K562 (cell line): Measurements from ENCODE around the gene RSBN1L. TPM values are rescaled to one million over a fixed set of nuclear protein-coding genes. Genes with fewer than 3 reads are reported as not detected.

Experiments used
- ARNT ChIP-seq, 2 experiments: fragments of 450-650 bp; IDR thresholded peaks; 2 replicates each; pipeline ENCODE4 v1.6.1; 2016; ENCODE audit warnings: mild to moderate bottlenecking in 1 of 2
- DACH1 ChIP-seq: fragments of 450-650 bp; IDR thresholded peaks from 2 replicates; pipeline ENCODE4 v1.6.1; 2018; ENCODE audit not compliant: partially characterized antibody
- FOXK2 ChIP-seq, 2 experiments: fragments of 450-650 bp; IDR thresholded peaks in 1 of 2; conservative IDR thresholded peaks in 1 of 2; 2 replicates each; pipeline ENCODE4 v1.6.1; 2016; ENCODE audit warnings: low read depth in 2 of 2, mild to moderate bottlenecking in 1 of 2
- HDAC6 ChIP-seq: IDR thresholded peaks from 2 replicates; pipeline ENCODE4 v1.6.1; 2012; ENCODE audit warnings: low read depth, mild to moderate bottlenecking, control low read depth, inconsistent platforms, low read length, moderate library complexity
- HDAC8 ChIP-seq: fragments of 450-650 bp; IDR thresholded peaks from 2 replicates; pipeline ENCODE4 v1.6.1; 2016; ENCODE audit warnings: mild to moderate bottlenecking, missing genetic modification characterization, moderate library complexity, missing compliant biosample characterization
- HIVEP1 ChIP-seq: fragments of 250-450 bp; sonication (Bioruptor Pico); IDR thresholded peaks from 2 replicates; pipeline ENCODE4 v1.4.0; 2020; ENCODE audit warnings: mild to moderate bottlenecking
- HOXB6 ChIP-seq: fragments of 250-450 bp; sonication (Bioruptor Pico); IDR thresholded peaks from 2 replicates; pipeline ENCODE4 v1.5.1; 2022; ENCODE audit warnings: mild to moderate bottlenecking, borderline replicate concordance
- KDM5B ChIP-seq: fragments of 200-600 bp; sonication (generic); IDR thresholded peaks from 2 replicates; pipeline ENCODE4 v1.6.1; 2012; ENCODE audit warnings: low read depth, mild to moderate bottlenecking, moderate library complexity, low read length, control low read depth, inconsistent platforms; ENCODE audit not compliant: insufficient replicate concordance
- MCM3 ChIP-seq: fragments of 450-650 bp; IDR thresholded peaks from 2 replicates; pipeline ENCODE4 v1.6.1; 2016
- MEF2D ChIP-seq: conservative IDR thresholded peaks from 2 replicates; pipeline ENCODE4 v1.6.1; 2016; ENCODE audit warnings: low read depth, missing genetic modification characterization, missing compliant biosample characterization
- NEUROD1 ChIP-seq: fragments of 150-350 bp; IDR thresholded peaks from 2 replicates; pipeline ENCODE4 v1.6.1; 2014; ENCODE audit warnings: borderline replicate concordance, low read length, low read depth; ENCODE audit not compliant: partially characterized antibody
- NR4A1 ChIP-seq, 2 experiments: fragments of 250-450 bp in 1 of 2; fragments of 450-650 bp in 1 of 2; sonication (Bioruptor Pico) in 1 of 2; IDR thresholded peaks; 2 replicates each; pipeline versions ENCODE4 v1.4.0 to v1.6.1; 2016 to 2020; ENCODE audit warnings: mild to moderate bottlenecking in 2 of 2, missing compliant biosample characterization in 1 of 2, missing genetic modification characterization in 1 of 2, moderate library complexity in 1 of 2
- POLR2AphosphoS2 ChIP-seq: IDR thresholded peaks from 2 replicates; pipeline ENCODE4 v1.6.1; 2012; ENCODE audit warnings: low read length, improper control_type of control experiment
- SAFB ChIP-seq: fragments of 200-400 bp; formaldehyde crosslinking; IDR thresholded peaks from 2 replicates; pipeline ENCODE4 v1.6.1; 2017; ENCODE audit warnings: low read depth, low read length, borderline replicate concordance
- SMARCB1 ChIP-seq: IDR thresholded peaks from 2 replicates; pipeline ENCODE4 v1.6.1; 2011; ENCODE audit warnings: improper control_type of control experiment, low read depth; ENCODE audit not compliant: insufficient read length
- TBL1XR1 ChIP-seq, 2 experiments: IDR thresholded peaks; 2 replicates each; pipeline ENCODE4 v1.6.1; 2012; ENCODE audit warnings: improper control_type of control experiment in 2 of 2, low read length in 2 of 2, mild to moderate bottlenecking in 1 of 2
- TCF7 ChIP-seq: sonication (generic); IDR thresholded peaks from 2 replicates; pipeline ENCODE4 v1.6.1; 2016; ENCODE audit warnings: antibody characterized with exemption, borderline replicate concordance
- VEZF1 ChIP-seq: fragments of 200-800 bp; sonication (Bioruptor generic); IDR thresholded peaks from 2 replicates; pipeline ENCODE4 v1.6.1; 2017; ENCODE audit warnings: missing genetic modification characterization, missing compliant biosample characterization
- ZNF224 ChIP-seq: sonication (generic); formaldehyde crosslinking; IDR thresholded peaks from 2 replicates; pipeline ENCODE4 v1.8.0; 2022; ENCODE audit warnings: mild to moderate bottlenecking, missing genetic modification reagents
- ZNF511 ChIP-seq: sonication (generic); formaldehyde crosslinking; IDR thresholded peaks from 2 replicates; pipeline ENCODE4 v1.8.0; 2022; ENCODE audit warnings: mild to moderate bottlenecking, missing genetic modification reagents
- ZNF644 ChIP-seq: fragments of 200-800 bp; sonication (Bioruptor generic); IDR thresholded peaks from 2 replicates; pipeline ENCODE4 v1.6.1; 2016; ENCODE audit warnings: low read depth, missing genetic modification characterization, missing compliant biosample characterization
- ZNF655 ChIP-seq: fragments of 250-450 bp; sonication (Bioruptor Pico); IDR thresholded peaks from 2 replicates; pipeline ENCODE4 v1.5.0; 2021
- polyA plus RNA-seq, 8 experiments: library from polyadenylated mRNA; depleted of rRNA in 4 of 8; stranded (reverse) in 5 of 8; unstranded in 3 of 8; fragments of >200 nt; fragmentation: Nextera tagmentation in 2 of 8; fragmentation: Illumina TruSeq in 1 of 8; extraction: Ambion mirVana in 2 of 8; extraction: Trizol in 1 of 8; gene quantifications; 2 replicates each; pipeline versions ENCODE4 v1.2.1 to v1.2.3, GENCODE V29; 2011 to 2014; ENCODE audit warnings: inconsistent platforms in 1 of 8, missing spikeins in 1 of 8
- total RNA-seq, 7 experiments: library from RNA; depleted of rRNA in 6 of 7; stranded (reverse); fragments of >200 nt in 6 of 7; fragmentation: Illumina TruSeq in 2 of 7; extraction: Trizol in 2 of 7; gene quantifications; 2 replicates each; pipeline versions ENCODE4 v1.2.1 to v1.2.3, GENCODE V29; 2011 to 2021; ENCODE audit warnings: low replicate concordance in 1 of 7
- TF ChIP-seq, protein P1 (sequence below), 2 experiments: IDR thresholded peaks; 2 replicates each; pipeline ENCODE4 v1.6.1; 2011; ENCODE audit warnings: borderline replicate concordance in 1 of 2, control low read depth in 1 of 2, low read depth in 1 of 2, low read length in 1 of 2, mild to moderate bottlenecking in 1 of 2, mixed read lengths in 1 of 2, moderate library complexity in 1 of 2; ENCODE audit not compliant: insufficient read depth in 1 of 2, insufficient read length in 1 of 2, poor library complexity in 1 of 2, severe bottlenecking in 1 of 2; ENCODE audit errors: extremely low read depth in 1 of 2

The RSBN1L gene
- total and polyA plus RNA-seq, 9 of the 15 experiments (the other 6 are each of a cell fraction or from before 2014, with no cell fraction given) = 6.2 to 35.2 (median 20.1) TPM

DNA sequence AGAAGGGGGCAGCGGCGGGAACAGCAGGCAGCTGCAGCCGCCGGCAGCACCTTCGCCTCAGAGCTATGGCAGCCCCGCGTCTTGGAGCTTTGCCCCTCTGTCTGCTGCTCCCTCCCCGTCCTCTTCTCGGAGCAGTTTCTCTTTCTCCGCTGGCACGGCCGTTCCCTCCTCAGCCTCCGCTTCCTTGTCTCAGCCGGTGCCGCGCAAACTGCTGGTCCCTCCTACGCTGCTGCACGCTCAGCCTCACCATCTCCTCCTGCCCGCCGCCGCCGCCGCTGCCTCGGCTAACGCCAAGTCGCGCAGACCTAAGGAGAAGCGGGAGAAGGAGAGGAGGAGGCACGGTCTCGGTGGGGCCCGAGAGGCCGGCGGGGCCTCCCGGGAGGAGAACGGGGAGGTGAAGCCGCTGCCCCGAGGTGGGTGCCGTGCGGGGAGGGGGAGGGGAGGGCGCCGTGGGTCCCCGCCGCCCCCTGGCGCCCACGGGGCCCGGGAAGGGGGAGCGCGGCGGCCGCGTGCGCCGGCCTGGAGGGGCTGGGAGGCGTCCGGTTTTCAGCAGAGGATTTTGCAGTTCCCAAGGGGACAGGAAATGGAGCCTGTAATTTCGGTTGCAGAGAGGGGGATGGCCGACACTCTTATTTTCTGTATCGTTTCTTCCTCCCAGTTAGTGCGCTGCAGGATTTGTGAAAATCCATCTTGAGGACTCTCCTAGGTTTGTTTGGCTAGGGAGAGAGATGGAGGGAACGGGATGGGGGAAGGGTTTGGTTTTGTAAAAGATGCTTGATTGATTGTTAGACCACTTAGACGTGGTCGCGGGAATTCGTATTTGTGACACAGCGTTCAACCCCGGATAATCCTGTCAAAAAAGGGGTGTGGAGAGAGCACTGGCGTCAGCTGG, 630 bp downstream of the RSBN1L start (continued):
- TF ChIP-seq, protein P1, sequence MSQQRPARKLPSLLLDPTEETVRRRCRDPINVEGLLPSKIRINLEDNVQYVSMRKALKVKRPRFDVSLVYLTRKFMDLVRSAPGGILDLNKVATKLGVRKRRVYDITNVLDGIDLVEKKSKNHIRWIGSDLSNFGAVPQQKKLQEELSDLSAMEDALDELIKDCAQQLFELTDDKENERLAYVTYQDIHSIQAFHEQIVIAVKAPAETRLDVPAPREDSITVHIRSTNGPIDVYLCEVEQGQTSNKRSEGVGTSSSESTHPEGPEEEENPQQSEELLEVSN (IDR thresholded peaks at IDR 0.05; ENCODE audit: borderline replicate concordance in 1 of 2, extremely low read depth in 1 of 2, insufficient read depth in 1 of 2, insufficient read length in 1 of 2, low read depth in 1 of 2, low read length in 1 of 2, poor library complexity in 1 of 2, severe bottlenecking in 1 of 2) = peak in 1 of 2 experiments; percentile 69
- TF ChIP-seq VEZF1 (peak; percentile 89), TCF7 (no peak), SAFB (no peak), MCM3 (no peak), SMARCB1 (no peak), ZNF511 (CRISPR knock-in tag) (peak; percentile 88; the same call in 1 of the 2 replicates), KDM5B (no peak), HIVEP1 (CRISPR knock-in tag) (no peak), DACH1 (no peak), TBL1XR1 (IDR thresholded peaks at IDR 0.05; ENCODE audit: low read length in 2 of 2) (no peak), MEF2D (tag) (no peak), ZNF644 (tag) (no peak), FOXK2 (conservative IDR thresholded peaks at IDR 0.05 in 1 of 2, IDR thresholded peaks at IDR 0.05 in 1 of 2; ENCODE audit: low read depth in 2 of 2) (no peak; a peak in 1 of 4 replicates), POLR2AphosphoS2 (no peak), NEUROD1 (no peak), ZNF655 (CRISPR knock-in tag) (no peak), NR4A1 (CRISPR knock-in tag; IDR thresholded peaks at IDR 0.05) (no peak), NR4A1 (tag; IDR thresholded peaks at IDR 0.05) (0 out of 2 replicates have a peak, but pooled peaks have one; percentile 13), HDAC6 (no peak), HOXB6 (CRISPR knock-in tag) (no peak), ZNF224 (CRISPR knock-in tag) (no peak), ARNT (IDR thresholded peaks at IDR 0.05) (peak in 1 of 2 experiments; percentile 30; a peak in 1 of 4 replicates), HDAC8 (tag) (0 out of 2 replicates have a peak, but pooled peaks have one; percentile 51)
